CD4-positive, alpha-beta T cell treated with Interleukin-4 for 4 hours (primary cell): ENCODE data around the gene RFX4.

ENCODE experiments used
- DNase-seq: peaks from one replicate; pipeline ENCODE4 v3.0.0-alpha.2; 2020

Gene RFX4

GRCh38 chr12:106767954-106768822 lies 185.4 kb downstream of the RFX4 start:
- no peak for DNase-seq

GRCh38 chr12:106769078-106769477 lies 186.3 kb downstream of the RFX4 start:
- no peak for DNase-seq

GRCh38 chr12:106769546-106769945 lies 186.7 kb downstream of the RFX4 start:
- DNase-seq = no peak

GRCh38 chr12:106771425-106771824 lies 188.6 kb downstream of the RFX4 start:
- DNase-seq = no peak

- DNase-seq = no peak
Measured at GRCh38 chr12:106773286-106774004, 190.6 kb downstream of the RFX4 start.

- peak; percentile 91 for DNase-seq
Measured at GRCh38 chr12:106774005-106774807, 191.4 kb downstream of the RFX4 start, which contains the start of gene RIC8B. Gene RIC8B, plus strand, starts transcription at chr12:106774682. Its CDS starts 64 bp downstream, at chr12:106774746.

- peak; percentile 9 for DNase-seq
Measured at GRCh38 chr12:106774808-106775524, 192.2 kb downstream of the RFX4 start.

GRCh38 chr12:106776897-106777296 lies 194.1 kb downstream of the RFX4 start:
- DNase-seq = no peak

GRCh38 chr12:106780010-106780631 lies 197.3 kb downstream of the RFX4 start:
- no peak for DNase-seq

- DNase-seq = no peak
Measured at GRCh38 chr12:106782619-106783018, 199.8 kb downstream of the RFX4 start.

- DNase-seq = no peak
Measured at GRCh38 chr12:106783515-106783914, 200.7 kb downstream of the RFX4 start.

GRCh38 chr12:106790020-106790419 lies 207.2 kb downstream of the RFX4 start:
- peak; percentile 3 for DNase-seq

GRCh38 chr12:106791531-106791930 lies 208.7 kb downstream of the RFX4 start:
- DNase-seq = no peak

- DNase-seq = no peak
Measured at GRCh38 chr12:106794369-106794768, 211.6 kb downstream of the RFX4 start.

- no peak for DNase-seq
Measured at GRCh38 chr12:106801167-106801708, 218.4 kb downstream of the RFX4 start.

- DNase-seq = no peak
Measured at GRCh38 chr12:106801830-106802533, 219.2 kb downstream of the RFX4 start.

- DNase-seq = no peak
Measured at GRCh38 chr12:106804668-106805067, 221.9 kb downstream of the RFX4 start.
